Measurements from ENCODE around the gene STRN3. TPM values are rescaled to one million over a fixed set of nuclear protein-coding genes. Genes with fewer than 3 reads are reported as not detected.
A peak's percentile ranks its signal among the peaks of the same experiment; 100 is the strongest.

The STRN3 gene, protein sequence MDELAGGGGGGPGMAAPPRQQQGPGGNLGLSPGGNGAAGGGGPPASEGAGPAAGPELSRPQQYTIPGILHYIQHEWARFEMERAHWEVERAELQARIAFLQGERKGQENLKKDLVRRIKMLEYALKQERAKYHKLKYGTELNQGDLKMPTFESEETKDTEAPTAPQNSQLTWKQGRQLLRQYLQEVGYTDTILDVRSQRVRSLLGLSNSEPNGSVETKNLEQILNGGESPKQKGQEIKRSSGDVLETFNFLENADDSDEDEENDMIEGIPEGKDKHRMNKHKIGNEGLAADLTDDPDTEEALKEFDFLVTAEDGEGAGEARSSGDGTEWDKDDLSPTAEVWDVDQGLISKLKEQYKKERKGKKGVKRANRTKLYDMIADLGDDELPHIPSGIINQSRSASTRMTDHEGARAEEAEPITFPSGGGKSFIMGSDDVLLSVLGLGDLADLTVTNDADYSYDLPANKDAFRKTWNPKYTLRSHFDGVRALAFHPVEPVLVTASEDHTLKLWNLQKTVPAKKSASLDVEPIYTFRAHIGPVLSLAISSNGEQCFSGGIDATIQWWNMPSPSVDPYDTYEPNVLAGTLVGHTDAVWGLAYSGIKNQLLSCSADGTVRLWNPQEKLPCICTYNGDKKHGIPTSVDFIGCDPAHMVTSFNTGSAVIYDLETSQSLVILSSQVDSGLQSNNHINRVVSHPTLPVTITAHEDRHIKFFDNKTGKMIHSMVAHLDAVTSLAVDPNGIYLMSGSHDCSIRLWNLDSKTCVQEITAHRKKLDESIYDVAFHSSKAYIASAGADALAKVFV
- 10 to 100 TPM; 18.1 to 18.9 TPM for total RNA-seq

GRCh38 chr14:31026077-31026449 lies at the start of gene STRN3:
TSS of gene STRN3 (minus strand) at chr14:31026379. CDS start at chr14:31026185, 194 bp downstream.
- Histone ChIP-seq H3K36me3 (replicated peaks in 1 of 2; ENCODE audit: insufficient read depth in 1 of 2, low read depth in 2 of 2) (no peaks in the 10 kb centered on the region), H3K27ac (peak within 1 kb of the TSS; percentile 89 to 99 (median 96)), H3K9me3 (no peaks in the 10 kb centered on the region), H3K27me3 (no peaks in the 10 kb centered on the region), H3K4me3 (peak within 1 kb of the TSS; percentile 87 to 93), H3K4me1 (peaks cover 31% of the 10 kb centered on the region)
- no peak for DNase-seq
- TF ChIP-seq POLR2A (IDR thresholded peaks at IDR 0.05) (no peak), CTCF (IDR thresholded peaks at IDR 0.05) (no peak)
- 1 to 5% methylated on average over 4 to 26 of the region's 31 CpGs for WGBS, 2 donors
- ATAC-seq = no peak
- intact Hi-C loops (cut with DNase I) = no loop called here

- H3K27me3 ChIP-seq = no peaks in the 10 kb centered on the region
- intact Hi-C loops (cut with DNase I) = no loop called here
- no peaks in the 10 kb centered on the region for H3K4me1 ChIP-seq
- H3K4me3 ChIP-seq = no peak overlapping the region
- ATAC-seq (no peak), DNase-seq (no peak)
- 93 to 100% methylated on average over 2 of the region's 2 CpGs for WGBS, 2 donors
- no peak overlapping the region for H3K27ac ChIP-seq
- no peaks in the 10 kb centered on the region for H3K9me3 ChIP-seq
- TF ChIP-seq CTCF (IDR thresholded peaks at IDR 0.05) = no peak
- TF ChIP-seq POLR2A (IDR thresholded peaks at IDR 0.05) = no peak
- no peaks in the 10 kb centered on the region for H3K36me3 ChIP-seq (replicated peaks in 1 of 2; ENCODE audit: insufficient read depth in 1 of 2, low read depth in 2 of 2)
Measured at GRCh38 chr14:31075144-31075543, 49.0 kb upstream of the STRN3 start.

DNA sequence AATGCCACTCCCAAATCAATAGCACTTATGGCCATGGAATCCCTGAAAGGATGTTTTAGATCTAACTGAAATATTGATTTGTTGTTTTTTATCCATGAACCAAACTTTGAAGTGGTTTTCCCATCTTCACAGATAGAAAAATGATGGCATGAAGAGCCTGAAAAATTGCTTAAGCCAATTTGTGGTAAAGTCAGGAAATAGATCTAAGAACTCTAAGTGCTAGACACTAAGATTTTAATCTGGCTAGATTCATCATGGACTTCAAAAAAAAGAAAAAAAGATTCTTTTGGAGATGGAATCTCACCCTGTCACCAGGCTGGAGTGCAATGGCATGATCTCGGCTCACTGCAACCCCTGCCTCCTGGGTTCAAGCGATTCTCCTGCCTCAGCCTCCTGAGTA lies 45.0 kb upstream of the STRN3 start:
- WGBS, 2 donors = 84 to 100% methylated on average over 2 of the region's 2 CpGs
- Histone ChIP-seq H3K27ac (no peak overlapping the region), H3K36me3 (replicated peaks in 1 of 2; ENCODE audit: insufficient read depth in 1 of 2, low read depth in 2 of 2) (no peaks in the 10 kb centered on the region), H3K4me3 (no peak overlapping the region), H3K27me3 (no peaks in the 10 kb centered on the region), H3K4me1 (no peaks in the 10 kb centered on the region), H3K9me3 (no peaks in the 10 kb centered on the region)
- ATAC-seq (no peak), DNase-seq (no peak)
- no peak for TF ChIP-seq CTCF (IDR thresholded peaks at IDR 0.05)
- no peak for TF ChIP-seq POLR2A (IDR thresholded peaks at IDR 0.05)
- intact Hi-C loops (cut with DNase I) = no loop called here

DNA sequence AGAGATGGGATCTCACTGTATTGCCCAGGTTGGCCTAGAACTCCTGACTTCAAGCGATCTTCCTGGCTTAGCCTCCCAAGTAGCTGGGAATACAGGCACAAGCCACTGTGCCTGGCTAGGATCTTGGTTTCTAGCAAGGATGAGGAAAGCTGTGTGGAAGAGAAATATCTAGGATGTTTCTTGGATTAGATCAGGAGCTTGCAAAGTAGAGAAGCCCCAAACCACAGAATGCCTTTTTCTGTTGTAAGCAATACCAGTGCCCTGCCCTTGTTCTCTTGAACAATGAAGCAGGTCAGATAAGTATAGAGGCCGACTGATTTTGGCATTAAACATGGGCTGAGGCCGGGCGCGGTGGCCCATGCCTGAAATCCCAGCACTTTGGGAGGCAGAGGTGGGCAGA lies 44.3 kb upstream of the STRN3 start:
- Histone ChIP-seq H3K4me3 (no peak overlapping the region), H3K36me3 (replicated peaks in 1 of 2; ENCODE audit: insufficient read depth in 1 of 2, low read depth in 2 of 2) (no peaks in the 10 kb centered on the region), H3K27me3 (no peaks in the 10 kb centered on the region), H3K27ac (no peak overlapping the region), H3K4me1 (no peaks in the 10 kb centered on the region), H3K9me3 (no peaks in the 10 kb centered on the region)
- no peak for DNase-seq
- intact Hi-C loops (cut with DNase I) = no loop called here
- WGBS, 2 donors = 87 to 91% methylated on average over 5 of the region's 5 CpGs
- TF ChIP-seq POLR2A (IDR thresholded peaks at IDR 0.05) = no peak
- no peak for TF ChIP-seq CTCF (IDR thresholded peaks at IDR 0.05)
- no peak for ATAC-seq
